HG02759 (cell line): Measurements from ENCODE around the gene PDP2.

Source experiments
- ATAC-seq: cut with Tn5 transposase; IDR thresholded peaks from one replicate; pipeline ENCODE4 v1.9.1; 2021; ENCODE audit warnings: mild to moderate bottlenecking, moderate library complexity; ENCODE audit not compliant: unreplicated experiment

The PDP2 gene

GRCh38 chr16:66933776-66934137, 53.4 kb downstream of the PDP2 start:
- peak; percentile 26 for ATAC-seq

GRCh38 chr16:66934138-66934838, 54.0 kb downstream of the PDP2 start, which contains the start of gene CIAO2B:
Gene CIAO2B, minus strand, starts transcription at chr16:66934402. Its CDS starts 38 bp downstream, at chr16:66934364.
- peak; percentile 87 for ATAC-seq

- peak; percentile 14 for ATAC-seq
Measured at GRCh38 chr16:66934839-66935313, 54.6 kb downstream of the PDP2 start.

GRCh38 chr16:66935314-66936011, 55.1 kb downstream of the PDP2 start, which contains the start of gene CES2:
Gene CES2, plus strand, starts transcription at chr16:66935516. Its CDS starts 120 bp downstream, at chr16:66935636.
- no peak for ATAC-seq

GRCh38 chr16:66936462-66936861, 56.1 kb downstream of the PDP2 start:
- ATAC-seq = no peak

GRCh38 chr16:66936889-66937554, 56.7 kb downstream of the PDP2 start:
- ATAC-seq = no peak

GRCh38 chr16:66937725-66938337, 57.5 kb downstream of the PDP2 start:
- no peak for ATAC-seq

- ATAC-seq = no peak
Measured at GRCh38 chr16:66939366-66939765, 59.1 kb downstream of the PDP2 start.

GRCh38 chr16:66940236-66940635, 59.9 kb downstream of the PDP2 start:
- no peak for ATAC-seq
